ENCODE data around the gene A4GNT.
"Not testable (repeated sequence)": the region's sequence is repeated elsewhere in the genome, so short reads cannot be mapped to it uniquely, and the experiment has no call there.

The A4GNT gene

DNA sequence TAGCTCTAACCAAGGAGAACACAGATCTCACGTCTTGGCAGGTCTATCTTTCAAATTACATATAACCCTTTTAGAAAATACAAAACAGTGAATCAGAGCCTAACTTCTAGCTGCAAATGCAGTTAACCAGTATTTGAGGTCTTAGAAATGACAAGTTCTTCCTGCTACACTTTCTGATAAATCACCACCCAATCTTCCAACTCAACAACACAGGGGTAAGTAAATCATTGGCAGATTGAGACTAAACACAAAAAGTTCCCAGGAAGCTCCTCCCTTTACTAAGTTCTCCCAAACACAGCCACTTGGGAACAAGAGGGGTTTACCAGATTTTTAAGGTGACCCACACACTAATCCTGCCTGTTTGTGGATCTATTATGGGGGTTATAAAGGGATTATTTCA is at the start of gene A4GNT:
A4GNT (minus strand) TSS at position 152 of the 400 bp plus-strand sequence. CDS start 1,134 bp downstream, outside the sequence.
- FAIRE-seq = no peak

DNA sequence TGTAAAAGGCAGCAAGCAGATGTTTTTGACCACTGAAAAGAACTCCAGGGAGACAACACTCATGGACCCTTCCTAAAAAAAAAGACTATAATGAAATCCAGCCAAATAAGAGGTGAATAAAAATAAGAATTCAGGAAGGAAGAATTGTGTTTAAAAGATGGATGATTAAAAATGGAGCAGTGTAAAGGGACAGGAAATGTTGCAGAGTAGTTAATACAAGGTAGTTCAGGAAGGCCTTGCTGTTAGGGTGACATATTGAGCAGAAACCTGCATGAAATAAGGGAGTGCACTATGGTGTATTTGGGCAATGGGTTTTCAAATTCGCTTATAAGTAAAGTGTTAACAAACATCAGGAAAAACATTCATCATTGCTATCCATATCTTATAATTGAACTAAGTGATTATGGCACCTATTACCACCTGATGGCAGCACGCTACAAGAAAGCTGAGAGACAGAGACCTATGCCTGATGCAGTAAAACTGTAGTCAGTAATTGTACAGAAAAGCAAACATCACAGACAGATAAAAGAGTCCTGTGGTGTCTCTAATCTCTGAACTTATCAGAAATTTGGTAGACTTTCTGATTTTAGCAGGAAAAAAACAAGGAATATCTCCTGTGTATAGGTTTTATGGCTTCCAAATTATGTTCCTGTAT is 48.3 kb upstream of the A4GNT start:
- FAIRE-seq = no peak

DNA sequence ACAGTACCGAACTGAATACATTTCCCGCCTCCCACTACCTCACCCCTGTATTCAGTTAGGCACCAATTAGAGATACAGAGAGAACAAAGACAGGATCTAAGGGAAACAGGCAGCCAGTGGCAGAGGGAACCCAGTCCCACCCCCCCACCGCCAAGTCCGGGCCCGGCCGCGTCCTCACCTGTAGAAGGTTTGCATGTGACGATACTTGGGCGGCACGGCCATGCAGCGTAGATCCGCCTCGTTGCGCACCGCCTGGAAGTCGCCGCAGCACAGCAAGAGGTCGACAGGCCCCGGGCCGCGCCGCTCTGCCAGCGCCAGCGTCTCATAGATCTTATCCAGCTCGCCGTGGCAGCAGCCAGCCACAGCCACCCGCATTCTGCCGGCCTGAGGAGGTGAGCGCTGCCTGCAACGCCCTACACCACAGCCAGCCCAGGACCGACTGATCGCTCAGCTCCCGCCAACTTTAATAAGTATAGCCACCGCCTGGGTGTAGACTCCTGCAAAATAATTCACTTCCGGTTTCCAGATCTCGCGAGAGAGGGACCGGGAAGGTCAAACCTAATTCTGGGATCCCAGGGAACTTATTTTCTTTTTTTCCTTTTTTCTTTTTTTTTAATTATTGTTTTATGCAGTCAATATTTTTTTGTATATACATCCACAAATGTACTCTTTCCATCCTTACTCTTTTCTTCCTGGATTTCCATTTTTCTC is 42.4 kb upstream of the A4GNT start, which contains the start of gene DBR1:
DBR1 (minus strand) TSS at position 501 of the 711 bp plus-strand sequence; CDS start at position 375, 126 bp downstream.
- FAIRE-seq = peak; percentile 82

- FAIRE-seq = no peak
Measured at GRCh38 chr3:138173769-138174420, 41.7 kb upstream of the A4GNT start.

GRCh38 chr3:138172625-138173024 is 40.4 kb upstream of the A4GNT start:
- no peak for FAIRE-seq

- FAIRE-seq = no peak
Measured at GRCh38 chr3:138165061-138165460, 32.9 kb upstream of the A4GNT start.

DNA sequence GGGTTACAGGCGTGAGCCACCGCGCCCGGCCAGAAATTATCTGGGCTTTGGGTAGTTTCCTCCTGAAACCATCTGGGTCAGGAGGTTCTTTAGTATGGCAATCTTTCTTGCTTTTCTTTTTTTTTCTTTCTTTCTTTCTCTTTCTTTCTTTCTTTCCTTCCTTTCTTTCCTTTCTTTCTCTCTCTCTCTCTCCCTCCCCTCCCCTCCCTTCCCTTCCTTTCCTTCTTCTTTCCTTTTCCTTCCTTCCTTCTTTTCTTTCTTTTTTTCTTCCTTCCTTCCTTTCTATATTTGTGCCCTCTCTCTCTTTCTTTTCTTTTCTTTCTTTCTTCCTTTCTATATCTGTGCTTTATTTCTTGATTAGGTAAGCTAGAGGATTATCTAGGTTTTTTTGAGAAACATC is 25.6 kb upstream of the A4GNT start:
- no peak for FAIRE-seq

DNA sequence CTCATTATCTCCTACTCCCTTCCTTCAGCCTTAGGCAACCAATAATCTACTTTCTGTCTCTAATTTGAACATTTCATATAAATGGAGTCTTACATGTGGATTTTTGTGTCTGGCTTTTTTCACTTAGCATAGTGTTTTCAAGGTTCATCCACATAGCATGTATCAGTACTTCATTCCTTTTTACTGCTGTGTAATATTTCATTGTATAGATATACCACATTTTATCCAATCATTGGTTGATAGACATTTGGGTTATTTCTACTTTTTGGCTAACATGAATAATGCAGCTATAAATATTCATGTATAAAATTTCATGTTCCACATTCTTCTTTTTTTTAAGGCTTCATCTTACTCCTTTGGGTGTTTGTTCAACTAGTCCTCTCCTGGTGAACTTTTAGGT is 22.3 kb upstream of the A4GNT start:
- FAIRE-seq = no peak

DNA sequence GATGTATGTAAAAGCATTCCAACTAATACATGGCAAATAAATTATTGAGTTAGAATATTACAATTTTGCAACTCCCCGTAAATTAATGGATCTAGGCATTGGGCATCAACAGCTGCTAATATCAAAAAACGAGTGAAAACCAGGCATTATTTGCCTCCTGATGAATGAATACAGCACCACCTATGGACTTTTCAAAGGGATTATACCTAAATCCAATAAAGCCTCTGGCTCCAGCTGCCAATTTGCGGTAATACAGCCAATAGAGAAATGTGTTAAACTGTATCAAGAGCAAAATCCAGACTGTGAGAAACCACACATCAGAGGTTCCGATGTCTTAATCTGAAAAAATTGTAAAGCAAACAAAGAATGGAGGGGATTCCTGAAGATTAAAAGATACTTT is 16.3 kb upstream of the A4GNT start:
- FAIRE-seq = no peak

GRCh38 chr3:138142181-138142580 is 10.0 kb upstream of the A4GNT start:
- not testable (repeated sequence) for FAIRE-seq

DNA sequence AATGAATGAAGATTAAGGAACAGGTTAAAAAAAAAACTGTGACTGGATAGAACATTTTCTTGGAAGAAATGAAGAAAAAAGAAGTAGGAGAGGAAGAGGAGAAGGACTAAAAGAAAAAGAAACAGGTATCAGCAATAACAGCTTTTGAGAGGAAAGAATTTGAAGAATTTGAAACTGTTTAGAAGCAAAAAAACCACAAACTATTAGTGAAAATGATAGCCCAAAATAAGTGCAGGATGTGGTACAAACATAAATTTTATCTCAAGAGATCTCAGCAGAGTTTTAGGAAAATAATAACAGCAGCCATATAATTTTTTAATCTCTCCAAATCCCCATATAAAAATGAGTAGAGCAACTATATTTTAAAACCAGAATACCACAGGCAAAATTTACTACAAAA is 8.8 kb upstream of the A4GNT start:
- FAIRE-seq = no peak

- FAIRE-seq = no peak
Measured at GRCh38 chr3:138139691-138140090, 7.5 kb upstream of the A4GNT start.

- no peak for FAIRE-seq
Measured at GRCh38 chr3:138137861-138138260, 5.7 kb upstream of the A4GNT start.

DNA sequence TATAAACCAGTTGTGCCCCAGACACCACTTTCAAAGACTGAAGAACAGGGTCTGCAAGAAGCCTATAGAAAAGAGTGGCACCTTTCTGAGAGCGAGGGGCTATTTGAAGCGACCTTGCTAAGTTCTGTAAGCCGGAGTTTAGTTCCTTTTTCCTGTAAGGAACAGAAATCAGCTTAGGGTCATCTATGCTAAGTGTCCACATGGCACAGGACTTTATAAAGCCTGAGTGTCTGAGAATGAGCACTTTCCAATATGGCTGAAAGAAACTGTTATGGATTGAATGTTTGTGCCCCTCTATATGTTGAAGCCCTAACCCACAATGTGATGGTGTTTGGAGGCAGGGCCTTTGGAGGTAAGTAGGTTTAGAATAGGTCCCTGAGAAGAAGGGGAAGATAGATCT is 4.0 kb upstream of the A4GNT start:
- FAIRE-seq = no peak

DNA sequence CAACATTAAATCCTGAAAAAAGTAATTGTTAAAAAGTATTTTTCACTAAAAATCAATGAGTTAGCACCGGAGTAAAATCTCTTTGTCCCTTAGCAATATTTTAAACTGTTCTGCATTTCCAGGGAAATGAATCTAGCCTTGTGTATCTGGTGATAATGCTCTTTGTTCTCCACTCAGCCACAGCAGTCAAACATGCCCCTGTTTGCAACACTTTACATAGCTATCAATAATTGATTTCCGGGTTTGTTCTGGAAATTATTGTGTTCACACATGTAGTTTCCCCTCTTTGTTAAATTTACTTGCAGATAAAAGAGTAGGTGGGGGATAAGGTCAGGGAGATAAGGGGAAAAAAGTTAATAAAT is 3.6 kb upstream of the A4GNT start:
- FAIRE-seq = no peak

- FAIRE-seq = no peak
Measured at GRCh38 chr3:138135146-138135832, 3.1 kb upstream of the A4GNT start.

GRCh38 chr3:138127636-138128365 is 4.4 kb downstream of the A4GNT start:
- FAIRE-seq = no peak

GRCh38 chr3:138125548-138126221 is 6.5 kb downstream of the A4GNT start:
- FAIRE-seq = no peak

- peak; percentile 61 for FAIRE-seq
Measured at GRCh38 chr3:138124706-138125355, 7.4 kb downstream of the A4GNT start.

DNA sequence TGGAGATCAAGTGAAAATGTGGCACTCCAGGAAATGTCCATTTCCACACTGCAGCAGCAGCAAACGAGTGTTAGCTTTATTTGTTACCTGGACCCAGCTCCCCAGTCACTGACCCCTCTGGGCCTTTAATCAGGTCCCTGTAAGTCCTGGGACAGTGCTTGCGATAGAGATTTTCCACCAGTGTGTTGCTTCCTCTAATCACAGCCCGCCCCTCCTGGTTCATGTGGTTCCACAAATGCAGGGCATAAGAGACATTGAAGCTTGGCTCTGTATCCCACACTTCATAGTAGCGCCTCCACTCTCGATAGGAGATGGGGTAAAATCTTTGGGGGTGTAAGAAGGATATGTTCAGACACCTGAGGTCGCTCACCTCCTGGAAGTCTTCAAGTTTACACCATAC is 8.0 kb downstream of the A4GNT start:
- FAIRE-seq = no peak

- FAIRE-seq = no peak
Measured at GRCh38 chr3:138119423-138119766, 12.8 kb downstream of the A4GNT start.

Data from endometrium (tissue), 2 donors.